Lower leg skin (tissue), 3 donors: ENCODE measurements around the gene LILRB3.

ENCODE experiments used
- CTCF ChIP-seq, 3 donors: fragments of 450-650 bp; IDR thresholded peaks; one replicate each; pipeline ENCODE4 v1.5.1; 2016; ENCODE audit warnings: antibody characterized with exemption in 3 of 3, mild to moderate bottlenecking in 3 of 3, moderate library complexity in 2 of 3
- POLR2A ChIP-seq, 2 donors: fragments of 450-650 bp; IDR thresholded peaks; one replicate each; pipeline ENCODE4 v1.6.1; 2016 to 2017; ENCODE audit warnings: antibody characterized with exemption in 2 of 2, mild to moderate bottlenecking in 1 of 2, moderate library complexity in 1 of 2

GRCh38 chr19:54191011-54191810 is 31.6 kb downstream of the LILRB3 start, which contains the start of gene TSEN34:
- TF ChIP-seq CTCF (IDR thresholded peaks at IDR 0.05) (no peak), POLR2A (IDR thresholded peaks at IDR 0.05) (no peak)
